Activated T-cell treated with anti-CD3 and anti-CD28 coated beads, Interleukin-2, amount 50 U/mL, for 24 hours (primary cell): ENCODE measurements around the gene LIMK1.

ENCODE experiments used
- DNase-seq: peaks from one replicate; pipeline ENCODE4 v3.0.0-alpha.2; 2020
- H3K27ac Mint-ChIP-seq: 2 replicates; pipeline ENCODE4 v1.8.0; 2020; ENCODE audit warnings: mild to moderate bottlenecking, mixed read lengths
- H3K27me3 Mint-ChIP-seq: 2 replicates; pipeline ENCODE4 v1.8.0; 2020; ENCODE audit warnings: mixed read lengths
- H3K36me3 Mint-ChIP-seq: 2 replicates; pipeline ENCODE4 v1.8.0; 2020; ENCODE audit warnings: low read depth, mixed read lengths
- H3K4me1 Mint-ChIP-seq: 2 replicates; pipeline ENCODE4 v1.8.0; 2020; ENCODE audit warnings: low read depth, mixed read lengths
- H3K4me3 Mint-ChIP-seq: 2 replicates; pipeline ENCODE4 v1.8.0; 2020; ENCODE audit warnings: mild to moderate bottlenecking, moderate library complexity, mixed read lengths
- H3K9me3 Mint-ChIP-seq: 2 replicates; pipeline ENCODE4 v1.8.0; 2020; ENCODE audit warnings: mixed read lengths

The LIMK1 gene

DNA sequence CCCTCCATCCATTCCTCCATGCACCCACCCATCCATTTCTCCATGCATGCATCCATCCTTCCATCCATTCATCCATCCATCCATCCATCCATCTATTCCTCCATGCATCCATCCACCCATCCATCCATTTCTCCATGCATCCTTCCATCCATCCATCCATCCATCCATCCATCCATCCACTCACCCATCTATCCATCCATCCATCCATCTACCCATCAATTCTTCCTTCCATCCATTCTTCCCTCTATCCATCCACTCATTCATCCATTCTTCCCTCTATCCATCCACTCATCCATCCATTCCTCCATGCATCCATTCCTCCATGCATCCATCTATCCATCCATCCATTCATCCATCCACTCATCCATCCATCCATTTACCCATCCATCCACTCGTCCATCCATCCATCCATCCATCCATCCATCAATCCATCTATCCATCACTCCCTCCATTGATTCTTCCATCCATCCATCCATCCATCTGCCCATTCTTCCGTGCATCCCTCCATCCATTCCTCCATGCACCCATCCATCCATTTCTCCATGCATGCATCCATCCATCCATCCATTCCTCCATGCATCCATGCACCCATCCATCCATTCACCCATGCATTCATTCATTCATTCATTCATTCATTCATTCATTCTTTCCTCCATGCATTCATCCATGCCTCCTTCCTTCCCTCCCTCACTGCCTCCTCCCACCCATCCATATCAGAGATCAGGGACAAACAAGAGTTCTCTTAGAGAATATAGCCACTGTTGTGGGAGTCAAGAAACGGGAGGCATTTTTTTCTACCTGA, 33.4 kb upstream of the LIMK1 start:
- no peaks in the 10 kb centered on the region for H3K4me1 Mint-ChIP-seq
- H3K27me3 Mint-ChIP-seq = no peaks in the 10 kb centered on the region
- no peak overlapping the region for H3K4me3 Mint-ChIP-seq
- H3K36me3 Mint-ChIP-seq = no peaks in the 10 kb centered on the region
- H3K9me3 Mint-ChIP-seq = no peaks in the 10 kb centered on the region
- no peak overlapping the region for H3K27ac Mint-ChIP-seq
- no peak for DNase-seq

DNA sequence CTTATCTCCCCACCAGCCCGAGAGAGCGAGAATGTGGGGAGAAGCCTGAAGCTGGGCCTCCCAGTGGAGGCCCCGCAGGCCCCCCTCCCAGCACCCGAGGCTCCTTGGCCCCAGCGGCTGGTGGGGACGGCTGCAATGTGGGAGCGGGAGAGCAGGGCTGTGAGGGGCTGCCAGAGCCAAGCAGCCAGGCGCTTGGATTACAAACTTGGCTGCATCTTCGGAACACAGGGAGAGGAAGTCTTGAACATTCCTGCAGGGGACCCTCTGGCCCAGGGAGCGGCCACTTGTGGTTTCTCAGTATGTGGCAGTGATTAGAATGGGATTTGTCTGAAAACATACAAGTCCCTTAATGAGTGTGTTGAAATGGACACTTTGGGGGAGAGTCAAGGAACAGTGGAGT, 32.4 kb upstream of the LIMK1 start:
- H3K4me3 Mint-ChIP-seq = no peak overlapping the region
- no peaks in the 10 kb centered on the region for H3K9me3 Mint-ChIP-seq
- no peak for DNase-seq
- H3K4me1 Mint-ChIP-seq = no peaks in the 10 kb centered on the region
- no peak overlapping the region for H3K27ac Mint-ChIP-seq
- no peaks in the 10 kb centered on the region for H3K27me3 Mint-ChIP-seq
- H3K36me3 Mint-ChIP-seq = no peaks in the 10 kb centered on the region

DNA sequence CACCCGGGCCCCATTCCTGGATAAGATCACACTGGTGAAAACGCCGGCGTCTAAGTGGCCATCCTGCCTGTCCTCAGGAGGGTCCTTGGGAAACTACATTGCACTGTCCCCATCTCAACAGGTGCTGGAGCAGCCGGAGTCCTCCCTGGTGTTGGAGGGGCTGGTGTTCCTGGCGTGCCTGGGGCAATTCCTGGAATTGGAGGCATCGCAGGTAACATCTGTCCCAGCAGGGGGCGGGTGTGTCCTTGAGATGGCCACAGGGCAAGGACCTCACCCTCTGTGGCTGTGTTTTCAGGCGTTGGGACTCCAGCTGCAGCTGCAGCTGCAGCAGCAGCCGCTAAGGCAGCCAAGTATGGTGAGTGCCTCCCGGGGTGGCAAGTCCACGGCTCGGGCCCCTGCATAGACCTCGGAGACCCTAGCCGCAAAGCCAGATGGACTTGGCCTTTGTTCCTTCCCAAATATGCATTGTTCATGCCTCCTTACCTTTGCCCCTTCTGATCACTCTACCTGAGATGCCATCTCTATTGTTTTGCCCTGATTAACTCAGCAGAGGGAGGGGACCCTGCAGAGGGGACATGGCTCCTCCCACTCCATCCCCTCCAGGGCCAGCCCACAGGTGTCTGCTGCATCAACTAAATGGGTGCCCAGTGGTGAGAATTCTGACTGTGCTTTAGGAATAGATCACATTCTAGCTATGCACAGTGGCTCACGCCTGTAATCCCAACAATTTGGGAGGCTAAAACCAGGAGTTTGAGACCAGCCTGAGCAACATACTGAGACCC, 31.8 kb upstream of the LIMK1 start:
- DNase-seq = no peak
- no peaks in the 10 kb centered on the region for H3K36me3 Mint-ChIP-seq

DNA sequence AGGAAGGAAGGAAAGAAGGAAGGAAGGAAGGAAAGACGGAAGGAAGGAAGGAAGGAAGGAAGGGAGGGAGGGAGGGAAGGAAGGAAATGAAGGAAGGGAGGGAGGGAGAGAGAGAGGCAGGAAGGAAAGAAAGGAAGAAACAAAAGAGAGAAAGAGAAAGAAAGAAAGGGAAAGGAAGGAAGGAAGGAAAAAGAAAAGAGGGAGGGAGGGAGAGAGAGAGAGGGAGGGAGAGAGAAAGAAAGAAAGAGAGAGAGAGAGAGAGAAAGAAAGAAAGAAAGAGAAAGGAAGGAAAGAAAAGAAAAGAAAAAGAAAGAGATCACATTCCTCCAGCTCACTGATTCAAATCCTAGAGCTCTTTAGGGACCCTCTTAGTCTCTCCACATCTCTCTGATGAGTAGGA, 31.0 kb upstream of the LIMK1 start:
- no peaks in the 10 kb centered on the region for H3K36me3 Mint-ChIP-seq
- DNase-seq = no peak
- H3K9me3 Mint-ChIP-seq = no peaks in the 10 kb centered on the region
- H3K27me3 Mint-ChIP-seq = no peaks in the 10 kb centered on the region
- no peaks in the 10 kb centered on the region for H3K4me1 Mint-ChIP-seq
- H3K27ac Mint-ChIP-seq = no peak overlapping the region
- no peak overlapping the region for H3K4me3 Mint-ChIP-seq

More for the DNA sequence above, 31.8 kb upstream of the LIMK1 start:
- Mint-ChIP-seq H3K27me3 (no peaks in the 10 kb centered on the region), H3K9me3 (no peaks in the 10 kb centered on the region), H3K27ac (no peak overlapping the region), H3K4me1 (no peaks in the 10 kb centered on the region), H3K4me3 (no peak overlapping the region)

GRCh38 chr7:74053589-74054186, 29.9 kb upstream of the LIMK1 start:
- Mint-ChIP-seq H3K27ac (no peak overlapping the region), H3K9me3 (no peaks in the 10 kb centered on the region), H3K27me3 (no peaks in the 10 kb centered on the region), H3K4me3 (no peak overlapping the region), H3K36me3 (no peaks in the 10 kb centered on the region), H3K4me1 (no peaks in the 10 kb centered on the region)
- no peak for DNase-seq

GRCh38 chr7:74056096-74056915, 27.3 kb upstream of the LIMK1 start:
- Mint-ChIP-seq H3K4me1 (no peaks in the 10 kb centered on the region), H3K36me3 (no peaks in the 10 kb centered on the region), H3K4me3 (no peak overlapping the region), H3K9me3 (no peaks in the 10 kb centered on the region), H3K27me3 (no peaks in the 10 kb centered on the region), H3K27ac (no peak overlapping the region)
- no peak for DNase-seq

DNA sequence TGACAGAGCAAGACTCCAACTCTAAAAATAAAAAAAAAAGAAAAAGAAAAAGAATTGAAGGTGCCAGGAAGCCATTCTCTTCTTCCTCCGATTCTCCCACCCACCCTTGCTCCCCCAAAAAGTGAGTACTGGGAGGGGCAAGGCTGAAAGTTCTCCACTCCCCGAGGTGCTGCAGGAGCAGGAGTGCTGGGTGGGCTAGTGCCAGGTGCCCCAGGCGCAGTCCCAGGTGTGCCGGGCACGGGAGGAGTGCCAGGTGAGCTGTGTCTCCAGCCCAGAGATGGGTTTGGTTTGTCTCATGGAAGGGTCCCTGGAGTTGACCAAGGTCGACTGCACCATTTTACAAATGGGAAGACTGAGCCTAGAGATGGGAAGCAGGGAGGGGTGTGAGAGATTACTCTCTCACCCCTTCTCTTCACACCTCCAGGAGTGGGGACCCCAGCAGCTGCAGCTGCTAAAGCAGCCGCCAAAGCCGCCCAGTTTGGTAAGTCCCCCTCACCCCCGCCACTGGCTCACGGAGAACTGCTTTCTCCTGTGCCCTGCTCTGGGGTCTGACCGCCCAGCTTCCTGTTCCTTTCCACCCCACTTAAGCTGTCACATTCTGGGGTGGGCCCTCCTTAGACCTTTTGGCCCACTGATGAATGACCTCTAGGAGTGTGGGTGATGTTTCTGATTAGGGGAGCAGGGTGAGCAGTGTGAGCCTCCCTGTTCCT, 26.2 kb upstream of the LIMK1 start:
- no peak overlapping the region for H3K27ac Mint-ChIP-seq
- peaks cover 5% of the 10 kb centered on the region for H3K4me1 Mint-ChIP-seq
- H3K27me3 Mint-ChIP-seq = no peaks in the 10 kb centered on the region
- no peak overlapping the region for H3K4me3 Mint-ChIP-seq
- no peaks in the 10 kb centered on the region for H3K36me3 Mint-ChIP-seq
- no peaks in the 10 kb centered on the region for H3K9me3 Mint-ChIP-seq
- DNase-seq = no peak

DNA sequence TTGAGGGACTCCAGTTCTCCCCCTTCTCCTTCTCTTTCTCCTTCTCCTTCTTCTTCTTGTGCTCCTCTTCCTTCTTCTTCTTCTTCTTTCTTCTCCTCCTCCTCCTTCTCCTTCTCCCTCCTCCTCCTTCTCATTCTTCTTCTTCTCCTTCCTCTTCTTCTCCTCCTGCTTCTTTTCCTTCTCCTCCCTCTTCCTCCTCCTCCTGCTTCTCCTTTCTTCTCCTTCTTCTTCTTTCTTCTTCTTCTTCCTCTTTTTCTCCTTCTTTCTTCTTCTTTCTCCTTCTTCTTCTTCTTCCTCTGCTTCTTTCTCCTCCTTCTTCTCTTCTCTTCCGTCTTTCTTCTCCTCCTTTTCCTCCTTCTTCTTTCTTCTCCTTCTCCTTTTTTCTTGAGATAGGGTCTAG, 25.6 kb upstream of the LIMK1 start:
- Mint-ChIP-seq H3K4me3 (no peak overlapping the region), H3K27ac (no peak overlapping the region), H3K9me3 (no peaks in the 10 kb centered on the region), H3K36me3 (no peaks in the 10 kb centered on the region), H3K4me1 (peaks cover 5% of the 10 kb centered on the region), H3K27me3 (no peaks in the 10 kb centered on the region)
- DNase-seq = no peak

- Mint-ChIP-seq H3K27ac (no peak overlapping the region), H3K36me3 (no peaks in the 10 kb centered on the region)
Measured at GRCh38 chr7:74058486-74058885, 25.1 kb upstream of the LIMK1 start.

GRCh38 chr7:74059037-74059436, 24.6 kb upstream of the LIMK1 start:
- DNase-seq = no peak
- peaks cover 5% of the 10 kb centered on the region for H3K4me1 Mint-ChIP-seq
- H3K27ac Mint-ChIP-seq = no peak overlapping the region
- H3K36me3 Mint-ChIP-seq = no peaks in the 10 kb centered on the region
- no peaks in the 10 kb centered on the region for H3K9me3 Mint-ChIP-seq
- H3K27me3 Mint-ChIP-seq = no peaks in the 10 kb centered on the region
- H3K4me3 Mint-ChIP-seq = no peak overlapping the region

More at GRCh38 chr7:74058486-74058885, 25.1 kb upstream of the LIMK1 start:
- peaks cover 5% of the 10 kb centered on the region for H3K4me1 Mint-ChIP-seq
- no peak for DNase-seq
- no peak overlapping the region for H3K4me3 Mint-ChIP-seq
- H3K27me3 Mint-ChIP-seq = no peaks in the 10 kb centered on the region
- no peaks in the 10 kb centered on the region for H3K9me3 Mint-ChIP-seq

GRCh38 chr7:74059681-74060588, 23.7 kb upstream of the LIMK1 start:
- Mint-ChIP-seq H3K4me3 (no peak overlapping the region), H3K4me1 (peaks cover 5% of the 10 kb centered on the region), H3K9me3 (no peaks in the 10 kb centered on the region), H3K27me3 (no peaks in the 10 kb centered on the region), H3K36me3 (no peaks in the 10 kb centered on the region), H3K27ac (no peak overlapping the region)
- DNase-seq = no peak

DNA sequence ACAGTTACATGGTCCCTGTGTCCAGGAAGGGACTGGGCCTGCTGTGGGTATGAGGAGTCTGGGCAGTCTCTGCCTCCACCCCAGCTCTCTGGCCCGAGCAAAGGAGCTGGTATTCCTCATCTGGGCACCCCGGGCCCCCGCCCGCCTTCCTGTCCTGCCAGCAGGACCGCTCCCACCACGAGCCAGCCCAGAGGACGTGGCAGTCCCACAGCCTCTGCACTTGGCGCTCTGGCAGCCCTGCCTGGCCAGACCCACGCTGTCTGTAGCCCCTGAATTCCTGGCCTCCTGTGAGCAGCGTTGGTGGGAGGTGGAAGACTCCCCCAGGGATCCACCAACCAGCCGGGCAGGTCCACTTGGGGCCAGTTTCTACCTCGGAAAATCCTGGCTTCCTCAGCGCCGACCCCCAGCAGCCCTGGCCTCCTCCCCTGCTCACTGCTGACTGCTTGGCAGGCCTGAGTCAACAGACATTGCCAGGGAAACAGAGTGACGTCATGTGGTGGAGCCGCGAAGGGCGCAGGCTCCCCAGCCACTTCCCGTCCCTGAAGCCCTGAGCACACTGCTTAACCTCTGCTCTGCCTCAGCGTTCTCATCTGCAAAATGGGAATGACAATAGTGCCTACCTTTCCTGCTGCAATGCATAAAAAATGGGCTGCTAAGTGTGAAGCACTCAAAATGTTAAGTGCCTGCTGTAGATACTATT, 21.6 kb upstream of the LIMK1 start:
- H3K36me3 Mint-ChIP-seq = no peaks in the 10 kb centered on the region
- no peaks in the 10 kb centered on the region for H3K9me3 Mint-ChIP-seq
- DNase-seq = peak; percentile 66
- peak overlapping the region; percentile 72 for H3K27ac Mint-ChIP-seq
- H3K4me3 Mint-ChIP-seq = peak overlapping the region; percentile 52
- H3K4me1 Mint-ChIP-seq = peaks cover 5% of the 10 kb centered on the region
- H3K27me3 Mint-ChIP-seq = no peaks in the 10 kb centered on the region

DNA sequence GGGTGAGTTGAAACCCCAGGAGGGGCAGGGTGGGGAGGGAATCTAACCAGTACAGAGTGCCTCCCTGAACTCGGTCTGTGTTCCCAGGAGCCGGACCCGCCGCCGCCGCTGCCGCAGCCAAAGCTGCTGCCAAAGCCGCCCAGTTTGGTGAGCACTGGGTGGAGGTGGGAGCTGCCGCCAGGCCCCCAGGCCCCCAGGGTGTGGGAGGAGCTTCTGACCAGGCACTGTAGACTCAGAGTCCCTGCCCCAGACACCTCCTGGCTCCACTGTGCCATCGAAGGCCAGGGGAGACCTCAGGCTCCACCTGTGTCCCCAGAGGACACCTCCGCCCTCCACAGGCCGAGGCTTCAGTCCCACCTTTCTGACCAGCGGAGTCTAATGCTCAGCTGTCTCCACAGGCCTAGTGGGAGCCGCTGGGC, 20.4 kb upstream of the LIMK1 start:
- Mint-ChIP-seq H3K9me3 (no peaks in the 10 kb centered on the region), H3K4me3 (no peak overlapping the region), H3K27ac (no peak overlapping the region), H3K36me3 (no peaks in the 10 kb centered on the region), H3K4me1 (peaks cover 5% of the 10 kb centered on the region), H3K27me3 (no peaks in the 10 kb centered on the region)
- no peak for DNase-seq
